BLaER1 (cell line): Measurements from ENCODE around the gene P2RY14.
"Not testable (repeated sequence)": the region's sequence is repeated elsewhere in the genome, so short reads cannot be mapped to it uniquely, and the experiment has no call there.

Experiments
- H3K27ac ChIP-seq: shearing (Covaris generic); formaldehyde crosslinking; 2 replicates; pipeline ENCODE4 v1.8.1; 2022
- H3K27me3 ChIP-seq: shearing (Covaris generic); formaldehyde crosslinking; 2 replicates; pipeline ENCODE4 v1.8.1; 2022
- H3K36me3 ChIP-seq: shearing (Covaris generic); formaldehyde crosslinking; 2 replicates; pipeline ENCODE4 v1.8.1; 2022
- H3K4me1 ChIP-seq: shearing (Covaris generic); formaldehyde crosslinking; 2 replicates; pipeline ENCODE4 v1.8.1; 2022
- H3K4me2 ChIP-seq: shearing (Covaris generic); formaldehyde crosslinking; 2 replicates; pipeline ENCODE4 v1.8.1; 2022
- H3K4me3 ChIP-seq: shearing (Covaris generic); formaldehyde crosslinking; 2 replicates; pipeline ENCODE4 v1.8.1; 2022
- H3K9ac ChIP-seq: shearing (Covaris generic); formaldehyde crosslinking; 2 replicates; pipeline ENCODE4 v1.8.1; 2022
- H3K9me3 ChIP-seq: shearing (Covaris generic); formaldehyde crosslinking; 2 replicates; pipeline ENCODE4 v1.8.1; 2022
- H4K20me1 ChIP-seq: shearing (Covaris generic); formaldehyde crosslinking; 2 replicates; pipeline ENCODE4 v1.8.1; 2022
- Cebpa-rat ChIP-seq: shearing (Covaris generic); IDR thresholded peaks from 2 replicates; pipeline ENCODE4 v1.8.1; 2022

The P2RY14 gene

GRCh38 chr3:151234825-151235224 lies 43.5 kb downstream of the P2RY14 start:
- no peak overlapping the region for H3K4me2 ChIP-seq
- no peaks in the 10 kb centered on the region for H3K27me3 ChIP-seq
- no peak for TF ChIP-seq Cebpa-rat

GRCh38 chr3:151232991-151233390 lies 45.4 kb downstream of the P2RY14 start:
- no peak for TF ChIP-seq Cebpa-rat
- H3K4me3 ChIP-seq, result no peak overlapping the region
- H3K9ac ChIP-seq, result no peak overlapping the region
- H3K36me3 ChIP-seq, result no peaks in the 10 kb centered on the region
- no peaks in the 10 kb centered on the region for H3K27me3 ChIP-seq
- H3K27ac ChIP-seq, result no peak overlapping the region
- peaks cover 28% of the 10 kb centered on the region for H3K4me1 ChIP-seq
- H3K9me3 ChIP-seq, result no peaks in the 10 kb centered on the region
- H3K4me2 ChIP-seq, result no peak overlapping the region
- H4K20me1 ChIP-seq, result no peaks in the 10 kb centered on the region

More at GRCh38 chr3:151234825-151235224, 43.5 kb downstream of the P2RY14 start:
- H4K20me1 ChIP-seq, result no peaks in the 10 kb centered on the region
- no peak overlapping the region for H3K27ac ChIP-seq
- H3K4me1 ChIP-seq, result peaks cover 14% of the 10 kb centered on the region
- no peaks in the 10 kb centered on the region for H3K9me3 ChIP-seq
- H3K36me3 ChIP-seq, result no peaks in the 10 kb centered on the region
- H3K9ac ChIP-seq, result no peak overlapping the region
- no peak overlapping the region for H3K4me3 ChIP-seq

DNA sequence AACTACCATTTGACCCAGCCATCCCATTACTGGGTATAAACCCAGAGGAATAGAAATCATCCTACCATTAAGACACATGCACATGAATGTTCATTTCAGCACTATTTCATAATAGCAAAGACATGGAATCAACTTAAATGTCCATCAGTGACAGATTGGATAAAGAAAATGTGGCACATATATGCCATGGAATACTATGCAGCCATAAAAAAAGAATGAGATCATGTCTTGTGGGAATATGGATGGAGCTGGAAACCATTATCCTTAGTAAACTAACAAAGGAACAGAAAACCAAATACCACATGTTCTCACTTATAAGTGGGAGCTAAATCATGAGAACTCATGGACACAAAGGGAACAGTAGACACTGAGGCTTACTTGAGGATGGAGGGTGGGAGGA lies 45.9 kb downstream of the P2RY14 start:
- not testable (repeated sequence) for H3K9ac ChIP-seq, H3K4me2 ChIP-seq, H3K36me3 ChIP-seq, H3K27me3 ChIP-seq, H3K27ac ChIP-seq, H3K9me3 ChIP-seq, H3K4me3 ChIP-seq, H4K20me1 ChIP-seq
- H3K4me1 ChIP-seq, result peaks cover 34% of the 10 kb centered on the region

- H3K9me3 ChIP-seq, result no peaks in the 10 kb centered on the region
- H3K36me3 ChIP-seq, result no peaks in the 10 kb centered on the region
- peak overlapping the region; percentile 53 for H3K4me2 ChIP-seq
- H3K9ac ChIP-seq, result no peak overlapping the region
- TF ChIP-seq Cebpa-rat, result no peak
- H3K4me1 ChIP-seq, result peaks cover 50% of the 10 kb centered on the region
- H3K4me3 ChIP-seq, result no peak overlapping the region
- H3K27ac ChIP-seq, result no peak overlapping the region
- no peaks in the 10 kb centered on the region for H3K27me3 ChIP-seq
- no peaks in the 10 kb centered on the region for H4K20me1 ChIP-seq
Measured at GRCh38 chr3:151230646-151231045, 47.7 kb downstream of the P2RY14 start.

DNA sequence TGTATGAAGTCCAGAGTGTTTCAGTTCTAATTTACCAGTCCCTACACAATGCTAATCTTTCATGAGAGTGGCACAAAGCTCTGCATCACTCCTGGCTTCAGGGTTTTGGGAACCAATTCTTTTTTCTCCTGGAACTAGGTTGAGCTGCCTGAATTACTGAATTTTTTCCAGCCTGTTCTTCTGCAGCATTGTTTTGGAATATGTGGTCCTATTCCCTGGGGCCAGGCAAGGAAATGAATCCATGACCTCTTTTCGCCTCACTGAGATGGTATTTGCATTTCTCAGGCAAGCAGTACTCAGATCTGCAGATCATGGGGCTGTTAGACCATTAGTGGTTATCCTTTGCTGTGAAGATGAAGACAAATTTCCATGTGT lies 49.7 kb downstream of the P2RY14 start:
- H4K20me1 ChIP-seq, result no peaks in the 10 kb centered on the region
- H3K27me3 ChIP-seq, result no peaks in the 10 kb centered on the region
- no peaks in the 10 kb centered on the region for H3K9me3 ChIP-seq
- H3K4me3 ChIP-seq, result no peak overlapping the region
- H3K4me1 ChIP-seq, result peaks cover 50% of the 10 kb centered on the region
- H3K36me3 ChIP-seq, result no peaks in the 10 kb centered on the region
- 0 out of 2 replicates have a peak overlapping the region, but pooled peaks have one; percentile 42 for H3K9ac ChIP-seq
- H3K4me2 ChIP-seq, result peak overlapping the region; percentile 42
- TF ChIP-seq Cebpa-rat, result no peak
- 0 out of 2 replicates have a peak overlapping the region, but pooled peaks have one; percentile 15 for H3K27ac ChIP-seq

DNA sequence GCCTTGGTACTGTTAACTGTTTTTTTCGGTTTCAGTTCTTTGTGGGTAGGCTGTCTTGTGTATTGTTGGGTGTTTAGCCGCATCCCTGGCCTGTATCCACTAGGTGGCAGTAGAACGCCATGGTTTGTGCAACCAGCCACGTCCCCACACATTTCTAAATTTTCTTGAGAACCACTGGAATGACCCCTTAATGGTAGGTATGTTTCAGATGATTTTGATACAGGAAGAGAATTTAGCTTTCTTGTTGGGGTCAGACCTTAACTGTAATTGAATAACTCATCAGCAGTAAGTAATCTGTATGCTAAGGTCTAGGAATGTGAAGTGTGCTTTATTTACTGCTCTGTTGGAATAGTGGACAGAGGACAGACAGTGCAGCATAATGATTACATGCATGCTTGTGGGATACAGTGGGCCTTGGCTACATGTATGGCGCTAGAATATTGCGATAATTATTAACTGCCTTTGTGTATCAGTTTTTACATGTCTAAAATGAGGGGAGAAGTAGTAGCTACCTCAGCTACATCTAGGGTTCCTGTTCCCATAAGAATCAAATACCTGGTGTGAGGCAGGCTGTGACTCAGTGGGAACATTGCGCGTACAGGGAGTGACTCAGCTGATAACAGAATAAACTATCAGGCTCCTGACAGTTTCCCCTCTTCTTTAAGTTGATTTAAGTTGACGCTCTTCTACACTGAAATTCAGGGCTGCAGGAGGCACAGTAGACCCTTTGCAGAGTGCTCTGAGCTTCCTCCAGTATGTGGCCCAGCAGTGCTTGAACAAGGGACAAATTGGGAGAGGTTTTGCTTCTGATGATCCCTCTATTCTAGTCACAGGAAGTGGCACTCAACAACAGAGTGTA lies 50.3 kb downstream of the P2RY14 start:
- H3K27ac ChIP-seq, result 0 out of 2 replicates have a peak overlapping the region, but pooled peaks have one; percentile 15
- no peak overlapping the region for H3K4me3 ChIP-seq
- H3K4me1 ChIP-seq, result peaks cover 50% of the 10 kb centered on the region
- peak overlapping the region; percentile 42 for H3K4me2 ChIP-seq
- no peak for TF ChIP-seq Cebpa-rat
- no peaks in the 10 kb centered on the region for H3K36me3 ChIP-seq
- H3K9me3 ChIP-seq, result no peaks in the 10 kb centered on the region
- H3K27me3 ChIP-seq, result no peaks in the 10 kb centered on the region
- H3K9ac ChIP-seq, result 0 out of 2 replicates have a peak overlapping the region, but pooled peaks have one; percentile 42
- H4K20me1 ChIP-seq, result no peaks in the 10 kb centered on the region

GRCh38 chr3:151227266-151227806 lies 51.0 kb downstream of the P2RY14 start:
- H3K9ac ChIP-seq, result no peak overlapping the region
- H3K4me1 ChIP-seq, result peaks cover 50% of the 10 kb centered on the region
- TF ChIP-seq Cebpa-rat, result no peak
- H3K36me3 ChIP-seq, result peaks cover 1% of the 10 kb centered on the region; the same call in 1 of the 2 replicates
- H3K4me2 ChIP-seq, result peak overlapping the region; percentile 38
- H3K4me3 ChIP-seq, result no peak overlapping the region
- no peaks in the 10 kb centered on the region for H4K20me1 ChIP-seq
- 0 out of 2 replicates have a peak, but pooled peaks cover 1% of the 10 kb centered on the region for H3K9me3 ChIP-seq
- no peak overlapping the region for H3K27ac ChIP-seq
- no peaks in the 10 kb centered on the region for H3K27me3 ChIP-seq

DNA sequence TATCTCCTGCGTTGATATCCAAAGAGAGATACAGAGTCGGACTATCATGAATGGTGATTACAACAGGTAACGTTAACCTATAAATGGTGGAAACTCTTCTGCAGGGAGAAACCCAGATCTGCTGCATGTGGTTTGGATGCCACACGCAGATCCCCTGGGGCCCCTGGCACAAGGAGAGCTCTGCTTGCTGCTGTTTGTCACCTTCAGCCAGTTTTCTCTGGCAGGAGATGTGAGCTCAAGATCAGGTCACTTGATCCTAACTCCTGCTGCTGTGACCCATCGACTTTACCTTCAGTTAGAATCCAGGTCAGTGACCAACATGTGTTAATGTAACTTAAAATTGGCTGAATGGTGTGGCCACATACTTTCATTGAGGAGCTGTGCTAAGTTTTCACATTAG lies 51.5 kb downstream of the P2RY14 start:
- no peak overlapping the region for H3K9ac ChIP-seq
- no peak for TF ChIP-seq Cebpa-rat

DNA sequence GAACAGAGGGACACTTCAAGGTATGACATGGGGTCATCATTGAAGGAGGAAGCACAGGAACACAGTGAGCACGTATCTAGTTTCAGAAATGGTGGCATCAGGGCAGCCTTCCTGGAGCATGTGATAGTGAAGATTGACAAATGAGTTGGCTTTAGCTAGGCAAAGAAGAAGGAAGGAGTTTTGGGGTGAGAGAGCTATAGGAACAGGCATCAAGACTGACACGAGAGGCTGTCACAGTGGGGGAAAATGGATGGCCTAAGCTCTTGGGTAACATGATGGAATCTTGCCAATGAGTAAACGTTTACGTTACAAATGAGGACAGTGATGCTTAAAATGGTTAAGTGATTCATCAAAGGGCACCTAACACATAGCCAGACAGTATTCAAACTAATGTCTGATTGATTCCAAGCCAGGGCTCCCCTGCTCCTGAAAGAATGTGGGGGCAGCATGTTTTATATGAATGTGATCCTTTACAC lies 52.2 kb downstream of the P2RY14 start:
- H3K4me2 ChIP-seq, result no peak overlapping the region; the same call in 1 of the 2 replicates
- no peak for TF ChIP-seq Cebpa-rat
- peaks cover 13% of the 10 kb centered on the region for H3K9me3 ChIP-seq
- H3K4me3 ChIP-seq, result no peak overlapping the region
- H3K36me3 ChIP-seq, result peaks cover 13% of the 10 kb centered on the region; the same call in 1 of the 2 replicates
- H3K4me1 ChIP-seq, result peaks cover 49% of the 10 kb centered on the region
- no peak overlapping the region for H3K9ac ChIP-seq
- no peaks in the 10 kb centered on the region for H3K27me3 ChIP-seq
- no peaks in the 10 kb centered on the region for H4K20me1 ChIP-seq
- H3K27ac ChIP-seq, result no peak overlapping the region

More for the DNA sequence above, 51.5 kb downstream of the P2RY14 start:
- no peaks in the 10 kb centered on the region for H3K27me3 ChIP-seq
- 0 out of 2 replicates have a peak, but pooled peaks cover 6% of the 10 kb centered on the region for H3K9me3 ChIP-seq
- H3K4me3 ChIP-seq, result no peak overlapping the region
- peaks cover 6% of the 10 kb centered on the region; the same call in 1 of the 2 replicates for H3K36me3 ChIP-seq
- peak overlapping the region; percentile 38; the same call in 1 of the 2 replicates for H3K4me2 ChIP-seq
- peaks cover 50% of the 10 kb centered on the region for H3K4me1 ChIP-seq
- H4K20me1 ChIP-seq, result no peaks in the 10 kb centered on the region
- no peak overlapping the region for H3K27ac ChIP-seq
